DOHH2 (cell line): Measurements from ENCODE around the gene GPAM.

Experiments used
- EZH2phosphoT487 ChIP-seq: fragments of 200-600 bp; sonication (generic); IDR thresholded peaks from 2 replicates; pipeline ENCODE4 v1.6.1; 2017; ENCODE audit warnings: borderline replicate concordance, mild to moderate bottlenecking, antibody characterized with exemption, low read length, moderate library complexity, mixed read lengths
- TF ChIP-seq, protein P1 (sequence below): fragments of 200-600 bp; sonication (generic); IDR thresholded peaks from one replicate; pipeline ENCODE4 v1.5.1; 2014; ENCODE audit warnings: antibody characterized with exemption, mild to moderate bottlenecking, low read depth, low read length; ENCODE audit not compliant: poor library complexity, severe bottlenecking

DNA sequence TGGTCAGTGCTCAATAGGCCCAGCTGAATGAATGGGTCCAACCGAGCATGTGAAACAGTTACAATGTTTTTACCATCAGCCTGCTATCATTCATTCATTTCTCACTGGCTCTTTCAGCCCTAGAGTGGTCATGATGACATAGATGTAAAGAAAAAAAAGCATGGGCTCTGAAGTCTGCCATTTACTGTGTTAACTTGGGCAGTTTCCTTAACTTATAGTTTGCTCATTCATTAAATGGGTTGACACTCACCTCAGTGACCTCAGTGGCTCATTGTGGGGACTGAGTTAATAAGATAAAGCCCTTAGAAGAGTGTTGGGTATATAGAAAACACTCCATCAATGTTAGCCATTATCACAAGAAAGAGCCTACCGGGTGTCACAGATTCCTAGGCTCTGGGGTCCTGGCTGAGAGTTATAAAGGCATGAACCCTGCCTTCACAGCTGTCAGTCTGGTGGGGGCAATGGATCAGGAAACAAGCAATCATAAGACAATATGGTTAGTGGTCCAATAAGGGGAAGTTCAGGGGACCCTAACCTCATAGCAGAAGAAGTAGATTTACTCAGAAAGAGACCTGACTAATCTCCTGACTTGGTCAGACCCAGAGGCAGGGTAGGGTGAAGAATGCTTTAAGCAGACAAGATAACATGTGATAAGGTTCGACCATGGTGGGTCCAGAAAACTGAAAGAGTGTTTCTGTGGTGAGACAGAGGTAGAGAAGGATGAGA lies 29.7 kb upstream of the GPAM start:
- TF ChIP-seq, protein P1, sequence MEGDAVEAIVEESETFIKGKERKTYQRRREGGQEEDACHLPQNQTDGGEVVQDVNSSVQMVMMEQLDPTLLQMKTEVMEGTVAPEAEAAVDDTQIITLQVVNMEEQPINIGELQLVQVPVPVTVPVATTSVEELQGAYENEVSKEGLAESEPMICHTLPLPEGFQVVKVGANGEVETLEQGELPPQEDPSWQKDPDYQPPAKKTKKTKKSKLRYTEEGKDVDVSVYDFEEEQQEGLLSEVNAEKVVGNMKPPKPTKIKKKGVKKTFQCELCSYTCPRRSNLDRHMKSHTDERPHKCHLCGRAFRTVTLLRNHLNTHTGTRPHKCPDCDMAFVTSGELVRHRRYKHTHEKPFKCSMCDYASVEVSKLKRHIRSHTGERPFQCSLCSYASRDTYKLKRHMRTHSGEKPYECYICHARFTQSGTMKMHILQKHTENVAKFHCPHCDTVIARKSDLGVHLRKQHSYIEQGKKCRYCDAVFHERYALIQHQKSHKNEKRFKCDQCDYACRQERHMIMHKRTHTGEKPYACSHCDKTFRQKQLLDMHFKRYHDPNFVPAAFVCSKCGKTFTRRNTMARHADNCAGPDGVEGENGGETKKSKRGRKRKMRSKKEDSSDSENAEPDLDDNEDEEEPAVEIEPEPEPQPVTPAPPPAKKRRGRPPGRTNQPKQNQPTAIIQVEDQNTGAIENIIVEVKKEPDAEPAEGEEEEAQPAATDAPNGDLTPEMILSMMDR, result no peak
- no peak for TF ChIP-seq EZH2phosphoT487
